GM12878 (cell line): ENCODE results near the gene POSTN. TPM values are rescaled to one million over a fixed set of nuclear protein-coding genes. Genes with fewer than 3 reads are reported as not detected.

Experiments used
- ATAC-seq: fragments of 200-7000 bp; cut with Tn5 transposase; 3 replicates; pipeline ENCODE4 v1.9.1; 2020; ENCODE audit warnings: mild to moderate bottlenecking, moderate library complexity
- BruUV-seq: library from RNA; stranded (reverse); fragments of 400-500 nt; replicated peaks from 2 replicates; lab custom pipeline; 2021; lab: Mats Ljungman, UMichigan
- CTCF ChIA-PET: fragments of 300-600 bp; sonication (Branson Sonifier 250); formaldehyde crosslinking; extraction: SDS; loops from one replicate; lab custom pipeline; 2021; ENCODE audit warnings: inconsistent platforms; lab: Yijun Ruan, JAX
- POLR2A ChIA-PET: fragments of 350-600 bp; formaldehyde crosslinking; extraction: SDS; loops from one replicate; lab custom pipeline; 2021; ENCODE audit warnings: inconsistent platforms; lab: Charles Lee
- RAD21 ChIA-PET: fragments of 300-600 bp; sonication (Branson Sonifier 250); formaldehyde crosslinking; loops from one replicate; lab custom pipeline; 2023; ENCODE audit warnings: antibody characterized with exemption; ENCODE audit not compliant: unreplicated experiment; lab: Charles Lee
- SMC1A ChIA-PET: fragments of 300-600 bp; sonication (Branson Sonifier 250); formaldehyde crosslinking; loops from one replicate; lab custom pipeline; 2023; ENCODE audit not compliant: unreplicated experiment, uncharacterized antibody; lab: Charles Lee
- DNase-seq: peaks from one replicate; pipeline ENCODE4 v3.0.0-alpha.2; 2011; ENCODE audit warnings: low read depth, low spot score
- FAIRE-seq: peaks from 3 replicates; lab custom pipeline; 2011; peaks lifted over from hg19 to GRCh38; lab: Jason Lieb, UNC
- H2AFZ ChIP-seq: 2 replicates; pipeline ENCODE4 v1.6.0; 2011; ENCODE audit warnings: low read depth, low read length, control low read depth; ENCODE audit not compliant: control insufficient read depth
- H3K27ac ChIP-seq: 2 replicates; pipeline ENCODE4 v1.5.1; 2011; ENCODE audit warnings: control low read depth; ENCODE audit not compliant: control insufficient read depth, insufficient read depth
- H3K27me3 ChIP-seq, 2 experiments: replicated peaks in 1 of 2; 2 replicates each; pipeline versions ENCODE4 v1.6.0 to v1.6.1; 2011; ENCODE audit warnings: low read length in 1 of 2; ENCODE audit not compliant: control insufficient read depth in 2 of 2, insufficient read depth in 2 of 2
- H3K36me3 ChIP-seq, 2 experiments: 2 replicates each; pipeline ENCODE4 v1.5.1; 2011; ENCODE audit warnings: low read length in 1 of 2; ENCODE audit not compliant: control insufficient read depth in 2 of 2, insufficient read depth in 2 of 2
- H3K4me1 ChIP-seq: 2 replicates; pipeline ENCODE4 v1.6.1; 2011; ENCODE audit warnings: mild to moderate bottlenecking, low read length, moderate library complexity, mixed read lengths; ENCODE audit not compliant: control insufficient read depth, insufficient read depth
- H3K4me2 ChIP-seq: 2 replicates; pipeline ENCODE4 v1.6.0; 2011; ENCODE audit warnings: control low read depth; ENCODE audit not compliant: control insufficient read depth, insufficient read depth
- H3K4me3 ChIP-seq: fragments of 200-600 bp; sonication (generic); 2 replicates; pipeline ENCODE4 v1.5.1; 2016
- H3K79me2 ChIP-seq: 2 replicates; pipeline ENCODE4 v1.6.0; 2011; ENCODE audit warnings: low read length; ENCODE audit not compliant: control insufficient read depth, insufficient read depth
- H3K9ac ChIP-seq: 2 replicates; pipeline ENCODE4 v1.8.0; 2011; ENCODE audit warnings: low read length, control low read depth, mixed read lengths; ENCODE audit not compliant: control insufficient read depth, insufficient read depth
- H3K9me3 ChIP-seq: replicated peaks from 3 replicates; pipeline ENCODE4 v1.5.1; 2011; ENCODE audit warnings: mild to moderate bottlenecking, low read length; ENCODE audit not compliant: control insufficient read depth, insufficient read depth
- H4K20me1 ChIP-seq: 2 replicates; pipeline ENCODE4 v1.6.0; 2011; ENCODE audit not compliant: control insufficient read depth, insufficient read depth
- FOXK2 ChIP-seq: fragments of 450-650 bp; IDR thresholded peaks from 2 replicates; pipeline ENCODE4 v1.6.1; 2017; ENCODE audit warnings: mild to moderate bottlenecking, moderate library complexity
- FOXM1 ChIP-seq: IDR thresholded peaks from 2 replicates; pipeline ENCODE4 v1.6.1; 2012; ENCODE audit warnings: low read depth, mild to moderate bottlenecking, inconsistent platforms, low read length, moderate library complexity
- GATAD2B ChIP-seq: fragments of 450-650 bp; conservative IDR thresholded peaks from 2 replicates; pipeline ENCODE4 v1.6.1; 2017; ENCODE audit warnings: low read depth, mild to moderate bottlenecking, moderate library complexity
- MAX ChIP-seq: IDR thresholded peaks from 2 replicates; pipeline ENCODE4 v1.6.1; 2012; ENCODE audit warnings: low read depth, low read length, improper control_type of control experiment
- MEF2A ChIP-seq: IDR thresholded peaks from 2 replicates; pipeline ENCODE4 v1.6.1; 2011; ENCODE audit warnings: low read depth, mild to moderate bottlenecking, low read length, moderate library complexity; ENCODE audit not compliant: insufficient read depth
- NRF1 ChIP-seq: conservative IDR thresholded peaks from 2 replicates; pipeline ENCODE4 v1.6.1; 2011; ENCODE audit warnings: mild to moderate bottlenecking, low read depth, low read length, improper control_type of control experiment
- POLR2A ChIP-seq: IDR thresholded peaks from 2 replicates; pipeline ENCODE4 v1.6.1; 2011; ENCODE audit warnings: low read depth, mild to moderate bottlenecking, low read length
- SP1 ChIP-seq: IDR thresholded peaks from one replicate; pipeline ENCODE4 v1.6.1; 2011; ENCODE audit warnings: low read depth, low read length
- TARDBP ChIP-seq: IDR thresholded peaks from 2 replicates; pipeline ENCODE4 v1.6.1; 2016; ENCODE audit warnings: borderline replicate concordance
- TCF7 ChIP-seq: IDR thresholded peaks from 2 replicates; pipeline ENCODE4 v1.6.1; 2014; ENCODE audit warnings: antibody characterized with exemption, borderline replicate concordance
- ZNF274 ChIP-seq: IDR thresholded peaks from one replicate; pipeline ENCODE4 v1.8.0; 2011; ENCODE audit not compliant: insufficient read length, insufficient read depth
- ZZZ3 ChIP-seq: IDR thresholded peaks from 2 replicates; pipeline ENCODE4 v1.6.1; 2011; ENCODE audit warnings: low read depth; ENCODE audit not compliant: control insufficient read depth, insufficient read length
- WGBS: methylation state at CpG from one replicate; pipeline ENCODE4 v1.1.6; 2016; ENCODE audit warnings: low lambda C conversion rate; ENCODE audit not compliant: insufficient replicate concordance, insufficient coverage; ENCODE audit errors: missing lambda C conversion rate; 5-methylcytosine and 5-hydroxymethylcytosine counted together
- in situ Hi-C: fragments of 300-500 bp; cut with MboI; formaldehyde crosslinking; loops from 9 replicates; pipeline ENCODE4 v1.14.3; 2018; ENCODE audit warnings: mixed read lengths
- intact Hi-C: fragments of 100-400 bp; cut with micrococcal nuclease; formaldehyde crosslinking; loops from one replicate; pipeline ENCODE4 v1.14.2; 2022; ENCODE audit not compliant: unreplicated experiment
- polyA plus RNA-seq, 11 experiments: library from polyadenylated mRNA; depleted of rRNA in 4 of 11; unstranded in 6 of 11; stranded (reverse) in 5 of 11; fragments of >200 nt; fragmentation: Nextera tagmentation in 4 of 11; fragmentation: Illumina TruSeq in 1 of 11; extraction: Ambion mirVana in 4 of 11; extraction: Trizol in 1 of 11; gene quantifications; 1 replicate in 1 of 11; 2 replicates in 10 of 11; pipeline versions ENCODE4 v1.2.1 to v1.2.3, GENCODE V29; 2011 to 2016; ENCODE audit warnings: inconsistent platforms in 2 of 11, missing spikeins in 2 of 11, low read depth in 1 of 11
- total RNA-seq, 4 experiments: library from RNA; depleted of rRNA in 3 of 4; stranded (reverse); fragments of >200 nt in 3 of 4; fragmentation: Illumina TruSeq in 1 of 4; extraction: Trizol in 1 of 4; gene quantifications; 2 replicates each; pipeline versions ENCODE4 v1.2.1 to v1.2.3, GENCODE V29; 2013 to 2021

Gene POSTN
- total and polyA plus RNA-seq, 10 of the 15 experiments (the other 5 are each of a cell fraction or from before 2014, with no cell fraction given) = 0.05 to 0.13 (median 0.08) TPM; not detected in 7

- Histone ChIP-seq H3K79me2 (no peaks in the 10 kb centered on the region), H3K4me2 (no peak overlapping the region), H4K20me1 (no peaks in the 10 kb centered on the region), H3K36me3 (no peaks in the 10 kb centered on the region), H3K4me3 (no peak overlapping the region), H3K27me3 (no peaks in the 10 kb centered on the region), H3K9me3 (no peaks in the 10 kb centered on the region), H3K27ac (no peak overlapping the region), H3K9ac (no peak overlapping the region), H3K4me1 (no peaks in the 10 kb centered on the region), H2AFZ (no peak overlapping the region)
- DNase-seq (no peak), ATAC-seq (no peak), FAIRE-seq (no peak)
- BruUV-seq = no TSS peak
- ChIA-PET RAD21 (no interaction called here), POLR2A (no interaction called here), SMC1A (no interaction called here), CTCF (no interaction called here)
- TF ChIP-seq ZNF274 = no peak
- no peak for TF ChIP-seq FOXM1
- no peak for TF ChIP-seq GATAD2B
- TF ChIP-seq SP1 = no peak
- no peak for TF ChIP-seq POLR2A
- TF ChIP-seq MEF2A = no peak
- no peak for TF ChIP-seq TCF7
- TF ChIP-seq FOXK2 = no peak
- no peak for TF ChIP-seq TARDBP
- TF ChIP-seq NRF1 = no peak
- no peak for TF ChIP-seq ZZZ3
- no peak for TF ChIP-seq MAX
- 0% methylated on average over 2 of the region's 2 CpGs for WGBS
- intact Hi-C loops = no loop called here
- in situ Hi-C loops = no loop called here
These were observed 11.3 kb downstream of the POSTN start for GRCh38 chr13:37587236-37587635.
